NCI-H748 (cell line): Measurements from ENCODE around the gene ZBTB9.
"Not testable (repeated sequence)": the region's sequence is repeated elsewhere in the genome, so short reads cannot be mapped to it uniquely, and the experiment has no call there.

Experiments
- DNase-seq: peaks from one replicate; lab custom pipeline; 2025; ENCODE audit not compliant: unreplicated experiment; lab: John Stamatoyannopoulos, UW

The ZBTB9 gene

GRCh38 chr6:33458676-33459075 lies 4.3 kb downstream of the ZBTB9 start:
- no peak for DNase-seq

GRCh38 chr6:33459226-33459625 lies 4.8 kb downstream of the ZBTB9 start:
- DNase-seq: no peak

GRCh38 chr6:33466075-33466735 lies 11.8 kb downstream of the ZBTB9 start:
- DNase-seq: no peak

GRCh38 chr6:33467091-33467490 lies 12.7 kb downstream of the ZBTB9 start:
- no peak for DNase-seq

- DNase-seq: no peak
These were observed 15.3 kb downstream of the ZBTB9 start for GRCh38 chr6:33469661-33470060.

- no peak for DNase-seq
These were observed 23.5 kb downstream of the ZBTB9 start for GRCh38 chr6:33477864-33478263.

DNA sequence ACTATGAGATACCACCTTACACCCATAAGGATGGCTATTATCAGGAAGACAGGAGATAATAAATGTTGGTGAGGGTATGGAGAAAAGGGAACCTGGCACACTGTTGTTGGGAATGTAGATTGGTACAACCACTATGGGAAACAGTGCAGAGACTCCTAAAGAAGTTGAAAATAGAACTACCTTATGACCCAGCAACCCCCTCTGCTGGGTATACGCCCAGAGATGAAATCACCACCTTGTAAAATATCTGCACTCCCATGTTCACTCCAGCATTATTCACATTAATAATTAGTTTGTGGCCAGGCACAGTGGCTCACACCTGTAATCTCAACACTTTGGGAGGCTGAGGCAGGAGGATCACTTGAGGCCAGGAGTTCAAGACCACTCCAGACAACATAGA lies 26.8 kb downstream of the ZBTB9 start:
- no peak for DNase-seq

DNA sequence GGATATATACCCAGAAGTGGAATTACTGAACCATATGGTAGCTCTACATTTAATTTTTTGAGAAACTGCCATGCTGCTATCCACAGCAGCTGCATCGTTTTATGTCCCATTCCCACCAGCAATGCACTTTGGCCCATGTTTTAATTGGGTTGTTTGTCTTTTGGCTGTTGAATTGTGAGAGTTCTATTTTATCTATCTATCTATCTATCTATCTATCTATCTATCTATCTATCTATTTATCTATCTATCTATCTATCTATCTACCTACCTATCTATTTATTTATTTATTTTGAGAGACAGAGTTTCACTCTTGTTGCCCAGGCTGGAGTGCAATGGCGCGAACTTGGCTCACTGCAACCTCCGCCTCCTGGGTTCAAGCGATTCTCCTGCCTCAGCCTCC lies 28.2 kb downstream of the ZBTB9 start:
- not testable (repeated sequence) for DNase-seq

- no peak for DNase-seq
These were observed 29.3 kb downstream of the ZBTB9 start for GRCh38 chr6:33483678-33484077.

DNA sequence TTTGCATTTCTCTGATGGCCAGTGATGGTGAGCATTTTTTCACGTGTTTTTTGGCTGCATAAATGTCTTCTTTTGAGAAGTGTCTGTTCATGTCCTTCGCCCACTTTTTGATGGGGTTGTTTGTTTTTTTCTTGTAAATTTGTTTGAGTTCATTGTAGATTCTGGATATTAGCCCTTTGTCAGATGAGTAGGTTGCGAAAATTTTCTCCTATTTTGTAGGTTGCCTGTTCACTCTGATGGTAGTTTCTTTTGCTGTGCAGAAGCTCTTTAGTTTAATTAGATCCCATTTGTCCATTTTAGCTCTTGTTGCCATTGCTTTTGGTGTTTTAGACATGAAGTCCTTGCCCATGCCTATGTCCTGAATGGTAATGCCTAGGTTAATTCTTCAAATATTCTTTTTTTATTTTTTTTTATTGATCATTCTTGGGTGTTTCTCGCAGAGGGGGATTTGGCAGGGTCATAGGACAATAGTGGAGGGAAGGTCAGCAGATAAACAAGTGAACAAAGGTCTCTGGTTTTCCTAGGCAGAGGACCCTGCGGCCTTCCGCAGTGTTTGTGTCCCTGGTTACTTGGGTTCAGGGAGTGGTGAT lies 30.4 kb downstream of the ZBTB9 start:
- DNase-seq: not testable (repeated sequence)

DNA sequence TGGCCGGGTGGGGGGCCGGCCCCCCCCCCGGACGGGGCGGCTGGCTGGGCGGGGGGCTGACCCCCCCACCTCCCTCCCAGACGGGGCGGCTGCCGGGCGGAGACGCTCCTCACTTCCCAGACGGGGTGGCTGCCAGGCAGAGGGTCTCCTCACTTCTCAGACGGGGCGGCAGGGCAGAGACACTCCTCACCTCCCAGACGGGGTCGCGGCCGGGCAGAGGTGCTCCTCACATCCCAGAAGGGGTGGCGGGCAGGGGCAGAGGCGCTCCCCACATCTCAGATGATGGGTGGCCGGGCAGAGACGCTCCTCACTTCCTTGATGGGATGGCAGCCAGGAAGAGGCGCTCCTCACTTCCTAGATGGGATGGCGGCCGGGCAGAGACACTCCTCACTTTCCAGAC lies 31.3 kb downstream of the ZBTB9 start:
- not testable (repeated sequence) for DNase-seq

DNA sequence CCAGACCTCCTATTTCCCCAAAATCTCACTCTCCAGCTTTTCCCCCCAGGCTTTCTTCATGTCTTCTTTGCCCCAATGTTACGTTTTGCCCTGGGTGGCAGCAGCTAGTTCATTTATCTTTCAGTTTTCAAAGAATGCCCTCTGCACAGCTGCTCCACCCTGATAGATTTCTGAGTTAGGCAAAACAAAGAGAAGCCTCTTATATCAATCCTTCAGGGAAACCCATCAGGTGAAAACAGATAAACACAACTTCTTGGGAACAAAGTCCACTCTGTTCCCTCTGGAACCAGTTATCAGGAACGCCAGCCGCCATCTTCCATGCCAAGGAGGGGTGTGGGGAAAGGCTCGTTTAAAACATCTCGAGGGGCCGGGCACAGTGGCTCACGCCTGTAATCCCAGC lies 34.0 kb downstream of the ZBTB9 start:
- no peak for DNase-seq

- no peak for DNase-seq
These were observed 35.8 kb downstream of the ZBTB9 start for GRCh38 chr6:33490198-33490597.

DNA sequence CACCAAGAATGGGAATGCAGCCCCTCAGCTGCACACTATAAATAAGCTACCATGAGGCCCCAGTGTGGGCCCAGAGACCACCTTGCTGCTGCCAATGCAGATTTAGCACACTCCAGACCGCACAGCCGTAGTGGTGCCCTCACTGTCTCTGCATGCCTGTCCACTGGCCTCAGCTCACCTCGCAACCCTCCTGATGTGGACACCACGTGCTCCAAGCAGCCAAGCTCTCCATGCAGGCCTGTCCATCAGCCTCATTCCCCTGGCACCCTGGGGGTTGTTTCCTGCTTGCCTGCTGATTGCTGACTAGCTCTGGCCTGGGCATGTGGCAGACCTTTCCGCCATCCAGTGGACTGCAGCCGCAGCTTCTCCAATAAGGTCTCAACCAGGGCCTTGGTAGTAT lies 36.2 kb downstream of the ZBTB9 start:
- no peak for DNase-seq

DNA sequence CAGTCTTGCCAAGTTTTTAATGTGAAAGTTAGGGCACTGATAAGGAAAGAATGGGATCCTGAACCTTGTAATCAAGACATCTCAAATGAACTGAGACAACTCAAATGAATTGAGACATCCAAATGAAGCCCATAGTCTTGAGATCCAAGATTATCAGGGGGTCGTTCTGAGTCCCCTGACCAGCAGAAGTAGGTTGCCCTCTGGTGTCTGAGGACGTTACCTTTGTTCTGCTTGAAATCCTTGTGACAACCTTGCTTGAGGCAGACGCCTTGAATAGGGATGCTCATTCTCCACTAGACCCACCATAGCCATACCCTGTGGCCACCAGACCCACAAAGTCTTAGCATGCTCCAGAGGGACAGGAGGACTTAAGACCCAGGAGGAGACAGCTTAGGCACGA lies 37.7 kb downstream of the ZBTB9 start:
- no peak for DNase-seq

DNA sequence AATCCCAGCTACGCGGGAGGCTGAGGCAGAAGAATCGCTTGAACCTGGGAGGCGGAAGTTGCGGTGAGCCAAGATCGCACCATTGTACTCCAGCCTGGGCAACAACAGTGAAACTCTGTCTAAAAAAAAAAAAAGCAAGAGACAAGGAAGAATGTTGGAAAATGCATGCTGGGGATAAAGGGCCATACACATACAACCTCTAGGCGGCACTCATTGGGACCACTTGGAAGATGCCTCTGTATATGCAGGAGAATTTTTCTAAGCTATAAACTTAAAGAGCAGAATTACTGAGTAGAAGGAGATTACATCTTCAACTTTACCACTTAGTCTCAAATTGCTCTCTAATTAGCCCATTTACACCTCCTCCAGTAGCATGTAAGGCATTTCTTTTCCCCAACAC lies 42.8 kb downstream of the ZBTB9 start:
- no peak for DNase-seq

- DNase-seq: no peak
These were observed 48.1 kb downstream of the ZBTB9 start for GRCh38 chr6:33502486-33502885.

- no peak for DNase-seq
These were observed 50.1 kb downstream of the ZBTB9 start for GRCh38 chr6:33504486-33504885.

- no peak for DNase-seq
These were observed 51.4 kb downstream of the ZBTB9 start for GRCh38 chr6:33505548-33506370.
